ENCODE results near the gene MMP23B.
"Not testable (repeated sequence)": the region's sequence is repeated elsewhere in the genome, so short reads cannot be mapped to it uniquely, and the experiment has no call there.

- TF ChIP-seq, protein P1, sequence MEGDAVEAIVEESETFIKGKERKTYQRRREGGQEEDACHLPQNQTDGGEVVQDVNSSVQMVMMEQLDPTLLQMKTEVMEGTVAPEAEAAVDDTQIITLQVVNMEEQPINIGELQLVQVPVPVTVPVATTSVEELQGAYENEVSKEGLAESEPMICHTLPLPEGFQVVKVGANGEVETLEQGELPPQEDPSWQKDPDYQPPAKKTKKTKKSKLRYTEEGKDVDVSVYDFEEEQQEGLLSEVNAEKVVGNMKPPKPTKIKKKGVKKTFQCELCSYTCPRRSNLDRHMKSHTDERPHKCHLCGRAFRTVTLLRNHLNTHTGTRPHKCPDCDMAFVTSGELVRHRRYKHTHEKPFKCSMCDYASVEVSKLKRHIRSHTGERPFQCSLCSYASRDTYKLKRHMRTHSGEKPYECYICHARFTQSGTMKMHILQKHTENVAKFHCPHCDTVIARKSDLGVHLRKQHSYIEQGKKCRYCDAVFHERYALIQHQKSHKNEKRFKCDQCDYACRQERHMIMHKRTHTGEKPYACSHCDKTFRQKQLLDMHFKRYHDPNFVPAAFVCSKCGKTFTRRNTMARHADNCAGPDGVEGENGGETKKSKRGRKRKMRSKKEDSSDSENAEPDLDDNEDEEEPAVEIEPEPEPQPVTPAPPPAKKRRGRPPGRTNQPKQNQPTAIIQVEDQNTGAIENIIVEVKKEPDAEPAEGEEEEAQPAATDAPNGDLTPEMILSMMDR (IDR thresholded peaks at IDR 0.05) = not testable (repeated sequence)
- not testable (repeated sequence) for TF ChIP-seq POLR2A (IDR thresholded peaks at IDR 0.05)
Observed at GRCh38 chr1:1675218-1675617, 43.2 kb downstream of the MMP23B start.

Measured in ovary (tissue), 3 donors.